GM23338 (cell line): ENCODE measurements around the gene DOK7. TPM values are rescaled to one million over a fixed set of nuclear protein-coding genes. Genes with fewer than 3 reads are reported as not detected.

ENCODE experiments used
- ATAC-seq: fragments of 200-7000 bp; cut with Tn5 transposase; 3 replicates; pipeline ENCODE4 v1.9.1; 2020
- DNase-seq: peaks from one replicate; pipeline ENCODE4 v3.0.0-alpha.2; 2015; ENCODE audit warnings: low spot score
- H2AFZ ChIP-seq: fragments of 200-600 bp; sonication (generic); 2 replicates; pipeline ENCODE4 v1.8.0; 2016; ENCODE audit warnings: antibody characterized with exemption, mild to moderate bottlenecking, moderate library complexity
- H3F3A ChIP-seq: fragments of 200-600 bp; sonication (generic); replicated peaks from 2 replicates; pipeline ENCODE4 v1.8.0; 2017; ENCODE audit warnings: antibody characterized with exemption, mixed run types, low read depth
- H3K27ac ChIP-seq: fragments of 200-600 bp; sonication (generic); 2 replicates; pipeline ENCODE4 v1.6.1; 2016; ENCODE audit warnings: low read depth
- H3K27me3 ChIP-seq: fragments of 200-600 bp; sonication (generic); 2 replicates; pipeline ENCODE4 v1.8.0; 2016; ENCODE audit warnings: mild to moderate bottlenecking, mixed run types, moderate library complexity; ENCODE audit not compliant: insufficient read depth
- H3K36me3 ChIP-seq: fragments of 200-600 bp; sonication (generic); 2 replicates; pipeline ENCODE4 v1.8.0; 2016; ENCODE audit warnings: mild to moderate bottlenecking; ENCODE audit not compliant: insufficient read depth
- H3K4me1 ChIP-seq: fragments of 200-600 bp; sonication (generic); 2 replicates; pipeline ENCODE4 v1.8.0; 2016; ENCODE audit warnings: mild to moderate bottlenecking, moderate library complexity; ENCODE audit not compliant: insufficient read depth
- H3K4me2 ChIP-seq: fragments of 200-600 bp; sonication (generic); 2 replicates; pipeline ENCODE4 v1.7.1; 2017; ENCODE audit warnings: mixed run types
- H3K4me3 ChIP-seq: fragments of 200-600 bp; sonication (generic); 2 replicates; pipeline ENCODE4 v1.6.1; 2016; ENCODE audit warnings: mixed run types
- H3K79me2 ChIP-seq: fragments of 200-600 bp; sonication (generic); replicated peaks from 2 replicates; pipeline ENCODE4 v1.8.0; 2017; ENCODE audit warnings: mild to moderate bottlenecking; ENCODE audit not compliant: insufficient read depth
- H3K9me2 ChIP-seq: fragments of 200-600 bp; sonication (generic); 2 replicates; pipeline ENCODE4 v1.8.0; 2017; ENCODE audit not compliant: insufficient read depth
- H4K20me1 ChIP-seq: fragments of 200-600 bp; sonication (generic); replicated peaks from 2 replicates; pipeline ENCODE4 v1.8.0; 2017; ENCODE audit warnings: mild to moderate bottlenecking; ENCODE audit not compliant: insufficient read depth
- H3K27ac Mint-ChIP-seq: 2 replicates; pipeline ENCODE4 v1.8.0; 2020; ENCODE audit warnings: inconsistent platforms, mild to moderate bottlenecking, moderate library complexity, mixed read lengths
- H3K27me3 Mint-ChIP-seq: 3 replicates; pipeline ENCODE4 v1.8.0; 2022; ENCODE audit warnings: low read depth, mild to moderate bottlenecking, moderate library complexity, mixed read lengths, inconsistent platforms; ENCODE audit not compliant: insufficient read depth, poor library complexity
- H3K36me3 Mint-ChIP-seq: 3 replicates; pipeline ENCODE4 v1.8.0; 2021; ENCODE audit warnings: low read depth, mild to moderate bottlenecking, inconsistent platforms, moderate library complexity, mixed read lengths
- H3K4me1 Mint-ChIP-seq: 3 replicates; pipeline ENCODE4 v1.8.0; 2020; ENCODE audit warnings: mild to moderate bottlenecking, inconsistent platforms, mixed read lengths
- H3K4me3 Mint-ChIP-seq: 3 replicates; pipeline ENCODE4 v1.8.0; 2021; ENCODE audit warnings: moderate library complexity, mild to moderate bottlenecking, inconsistent platforms, mixed read lengths
- H3K9me3 Mint-ChIP-seq: 3 replicates; pipeline ENCODE4 v1.8.0; 2020; ENCODE audit warnings: moderate library complexity, mild to moderate bottlenecking, inconsistent platforms, mixed read lengths
- CREB1 ChIP-seq: fragments of 250-450 bp; sonication (Bioruptor Pico); IDR thresholded peaks from 2 replicates; pipeline ENCODE4 v1.5.0; 2020; ENCODE audit warnings: low read depth, mild to moderate bottlenecking, moderate library complexity
- JUNB ChIP-seq: IDR thresholded peaks from one replicate; pipeline ENCODE4 v1.6.1; 2016; ENCODE audit warnings: antibody characterized with exemption; ENCODE audit not compliant: unreplicated experiment
- NANOG ChIP-seq: IDR thresholded peaks from 2 replicates; pipeline ENCODE4 v1.6.1; 2016; ENCODE audit warnings: antibody characterized with exemption, borderline replicate concordance
- POLR2AphosphoS5 ChIP-seq: IDR thresholded peaks from 2 replicates; pipeline ENCODE4 v1.6.1; 2016; ENCODE audit warnings: antibody characterized with exemption, low read depth
- ZNF114 ChIP-seq: fragments of 250-450 bp; sonication (Bioruptor Pico); IDR thresholded peaks from 2 replicates; pipeline ENCODE4 v1.5.0; 2020; ENCODE audit warnings: mild to moderate bottlenecking, moderate library complexity
- ZNF331 ChIP-seq: fragments of 250-450 bp; sonication (Bioruptor Pico); IDR thresholded peaks from 2 replicates; pipeline ENCODE4 v1.5.0; 2020; ENCODE audit warnings: low read depth, mild to moderate bottlenecking, moderate library complexity
- polyA plus RNA-seq: library from polyadenylated mRNA; unstranded; fragments of >200 nt; fragmentation: Nextera tagmentation; extraction: Ambion mirVana; gene quantifications from 2 replicates; pipeline ENCODE4 v1.2.1, GENCODE V29; 2016
- total RNA-seq: library from RNA; depleted of rRNA; stranded (reverse); fragments of >200 nt; shearing (Covaris generic); gene quantifications from 2 replicates; pipeline ENCODE4 v1.2.3, GENCODE V29; 2014
- TF ChIP-seq, protein P1 (sequence below): IDR thresholded peaks from one replicate; pipeline ENCODE4 v1.6.1; 2018; ENCODE audit warnings: antibody characterized with exemption; ENCODE audit not compliant: unreplicated experiment
- TF ChIP-seq, protein P2 (sequence below): fragments of 250-450 bp; sonication (Bioruptor Pico); IDR thresholded peaks from 2 replicates; pipeline ENCODE4 v1.5.0; 2020; ENCODE audit warnings: mild to moderate bottlenecking, moderate library complexity
- TF ChIP-seq, protein P3 (sequence below), 2 experiments: fragments of 200-600 bp in 1 of 2; sonication (generic) in 1 of 2; conservative IDR thresholded peaks; 2 replicates each; pipeline versions ENCODE4 v1.5.1 to v1.6.1; 2016 to 2017; ENCODE audit warnings: antibody characterized with exemption in 2 of 2, low read depth in 2 of 2, mild to moderate bottlenecking in 2 of 2, moderate library complexity in 1 of 2
- TF ChIP-seq, protein P4 (sequence below): IDR thresholded peaks from 2 replicates; pipeline ENCODE4 v1.6.1; 2016; ENCODE audit warnings: antibody characterized with exemption

DOK7 gene
- total and polyA plus RNA-seq, 2 experiments from 2014 or later: 0.34 to 0.52 TPM

DNA sequence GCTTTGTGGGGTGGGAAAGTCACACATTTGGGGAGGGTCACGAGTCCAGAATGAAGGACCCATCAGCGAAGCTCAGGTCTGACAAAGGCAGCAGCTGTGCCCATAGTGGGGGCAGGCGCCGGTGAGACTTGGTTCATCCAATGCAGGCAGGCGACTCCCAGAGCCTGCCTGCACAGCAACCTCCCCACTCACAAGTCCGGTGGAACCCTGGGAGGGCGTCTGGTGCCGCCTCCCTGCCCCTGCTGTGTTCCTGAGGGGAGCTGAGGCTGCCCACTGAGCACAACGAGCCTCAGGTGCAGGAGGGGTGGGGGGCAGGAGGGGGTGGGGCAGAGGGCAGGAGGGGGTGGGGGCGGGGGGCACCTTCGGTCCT lies 55.4 kb downstream of the DOK7 start:
- Mint-ChIP-seq H3K9me3 (no peaks in the 10 kb centered on the region), H3K27me3 (peaks cover 8% of the 10 kb centered on the region), H3K27ac (no peak overlapping the region), H3K4me1 (peaks cover 6% of the 10 kb centered on the region; the same call in 2 of the 3 replicates), H3K36me3 (peaks cover 59% of the 10 kb centered on the region), H3K4me3 (no peak overlapping the region)
- no peak overlapping the region for H3K4me3 ChIP-seq
- no peaks in the 10 kb centered on the region for H3K4me1 ChIP-seq
- no peaks in the 10 kb centered on the region for H3K79me2 ChIP-seq
- no peak overlapping the region for H3K27ac ChIP-seq
- peaks cover 5% of the 10 kb centered on the region; the same call in 1 of the 2 replicates for H4K20me1 ChIP-seq
- ATAC-seq: no peak
- no peak for DNase-seq
- H2AFZ ChIP-seq: no peak overlapping the region
- no peak for TF ChIP-seq POLR2AphosphoS5
- no peak for TF ChIP-seq ZNF114
- TF ChIP-seq, protein P1, sequence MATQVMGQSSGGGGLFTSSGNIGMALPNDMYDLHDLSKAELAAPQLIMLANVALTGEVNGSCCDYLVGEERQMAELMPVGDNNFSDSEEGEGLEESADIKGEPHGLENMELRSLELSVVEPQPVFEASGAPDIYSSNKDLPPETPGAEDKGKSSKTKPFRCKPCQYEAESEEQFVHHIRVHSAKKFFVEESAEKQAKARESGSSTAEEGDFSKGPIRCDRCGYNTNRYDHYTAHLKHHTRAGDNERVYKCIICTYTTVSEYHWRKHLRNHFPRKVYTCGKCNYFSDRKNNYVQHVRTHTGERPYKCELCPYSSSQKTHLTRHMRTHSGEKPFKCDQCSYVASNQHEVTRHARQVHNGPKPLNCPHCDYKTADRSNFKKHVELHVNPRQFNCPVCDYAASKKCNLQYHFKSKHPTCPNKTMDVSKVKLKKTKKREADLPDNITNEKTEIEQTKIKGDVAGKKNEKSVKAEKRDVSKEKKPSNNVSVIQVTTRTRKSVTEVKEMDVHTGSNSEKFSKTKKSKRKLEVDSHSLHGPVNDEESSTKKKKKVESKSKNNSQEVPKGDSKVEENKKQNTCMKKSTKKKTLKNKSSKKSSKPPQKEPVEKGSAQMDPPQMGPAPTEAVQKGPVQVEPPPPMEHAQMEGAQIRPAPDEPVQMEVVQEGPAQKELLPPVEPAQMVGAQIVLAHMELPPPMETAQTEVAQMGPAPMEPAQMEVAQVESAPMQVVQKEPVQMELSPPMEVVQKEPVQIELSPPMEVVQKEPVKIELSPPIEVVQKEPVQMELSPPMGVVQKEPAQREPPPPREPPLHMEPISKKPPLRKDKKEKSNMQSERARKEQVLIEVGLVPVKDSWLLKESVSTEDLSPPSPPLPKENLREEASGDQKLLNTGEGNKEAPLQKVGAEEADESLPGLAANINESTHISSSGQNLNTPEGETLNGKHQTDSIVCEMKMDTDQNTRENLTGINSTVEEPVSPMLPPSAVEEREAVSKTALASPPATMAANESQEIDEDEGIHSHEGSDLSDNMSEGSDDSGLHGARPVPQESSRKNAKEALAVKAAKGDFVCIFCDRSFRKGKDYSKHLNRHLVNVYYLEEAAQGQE: no peak
- TF ChIP-seq JUNB: no peak
- TF ChIP-seq, protein P2, sequence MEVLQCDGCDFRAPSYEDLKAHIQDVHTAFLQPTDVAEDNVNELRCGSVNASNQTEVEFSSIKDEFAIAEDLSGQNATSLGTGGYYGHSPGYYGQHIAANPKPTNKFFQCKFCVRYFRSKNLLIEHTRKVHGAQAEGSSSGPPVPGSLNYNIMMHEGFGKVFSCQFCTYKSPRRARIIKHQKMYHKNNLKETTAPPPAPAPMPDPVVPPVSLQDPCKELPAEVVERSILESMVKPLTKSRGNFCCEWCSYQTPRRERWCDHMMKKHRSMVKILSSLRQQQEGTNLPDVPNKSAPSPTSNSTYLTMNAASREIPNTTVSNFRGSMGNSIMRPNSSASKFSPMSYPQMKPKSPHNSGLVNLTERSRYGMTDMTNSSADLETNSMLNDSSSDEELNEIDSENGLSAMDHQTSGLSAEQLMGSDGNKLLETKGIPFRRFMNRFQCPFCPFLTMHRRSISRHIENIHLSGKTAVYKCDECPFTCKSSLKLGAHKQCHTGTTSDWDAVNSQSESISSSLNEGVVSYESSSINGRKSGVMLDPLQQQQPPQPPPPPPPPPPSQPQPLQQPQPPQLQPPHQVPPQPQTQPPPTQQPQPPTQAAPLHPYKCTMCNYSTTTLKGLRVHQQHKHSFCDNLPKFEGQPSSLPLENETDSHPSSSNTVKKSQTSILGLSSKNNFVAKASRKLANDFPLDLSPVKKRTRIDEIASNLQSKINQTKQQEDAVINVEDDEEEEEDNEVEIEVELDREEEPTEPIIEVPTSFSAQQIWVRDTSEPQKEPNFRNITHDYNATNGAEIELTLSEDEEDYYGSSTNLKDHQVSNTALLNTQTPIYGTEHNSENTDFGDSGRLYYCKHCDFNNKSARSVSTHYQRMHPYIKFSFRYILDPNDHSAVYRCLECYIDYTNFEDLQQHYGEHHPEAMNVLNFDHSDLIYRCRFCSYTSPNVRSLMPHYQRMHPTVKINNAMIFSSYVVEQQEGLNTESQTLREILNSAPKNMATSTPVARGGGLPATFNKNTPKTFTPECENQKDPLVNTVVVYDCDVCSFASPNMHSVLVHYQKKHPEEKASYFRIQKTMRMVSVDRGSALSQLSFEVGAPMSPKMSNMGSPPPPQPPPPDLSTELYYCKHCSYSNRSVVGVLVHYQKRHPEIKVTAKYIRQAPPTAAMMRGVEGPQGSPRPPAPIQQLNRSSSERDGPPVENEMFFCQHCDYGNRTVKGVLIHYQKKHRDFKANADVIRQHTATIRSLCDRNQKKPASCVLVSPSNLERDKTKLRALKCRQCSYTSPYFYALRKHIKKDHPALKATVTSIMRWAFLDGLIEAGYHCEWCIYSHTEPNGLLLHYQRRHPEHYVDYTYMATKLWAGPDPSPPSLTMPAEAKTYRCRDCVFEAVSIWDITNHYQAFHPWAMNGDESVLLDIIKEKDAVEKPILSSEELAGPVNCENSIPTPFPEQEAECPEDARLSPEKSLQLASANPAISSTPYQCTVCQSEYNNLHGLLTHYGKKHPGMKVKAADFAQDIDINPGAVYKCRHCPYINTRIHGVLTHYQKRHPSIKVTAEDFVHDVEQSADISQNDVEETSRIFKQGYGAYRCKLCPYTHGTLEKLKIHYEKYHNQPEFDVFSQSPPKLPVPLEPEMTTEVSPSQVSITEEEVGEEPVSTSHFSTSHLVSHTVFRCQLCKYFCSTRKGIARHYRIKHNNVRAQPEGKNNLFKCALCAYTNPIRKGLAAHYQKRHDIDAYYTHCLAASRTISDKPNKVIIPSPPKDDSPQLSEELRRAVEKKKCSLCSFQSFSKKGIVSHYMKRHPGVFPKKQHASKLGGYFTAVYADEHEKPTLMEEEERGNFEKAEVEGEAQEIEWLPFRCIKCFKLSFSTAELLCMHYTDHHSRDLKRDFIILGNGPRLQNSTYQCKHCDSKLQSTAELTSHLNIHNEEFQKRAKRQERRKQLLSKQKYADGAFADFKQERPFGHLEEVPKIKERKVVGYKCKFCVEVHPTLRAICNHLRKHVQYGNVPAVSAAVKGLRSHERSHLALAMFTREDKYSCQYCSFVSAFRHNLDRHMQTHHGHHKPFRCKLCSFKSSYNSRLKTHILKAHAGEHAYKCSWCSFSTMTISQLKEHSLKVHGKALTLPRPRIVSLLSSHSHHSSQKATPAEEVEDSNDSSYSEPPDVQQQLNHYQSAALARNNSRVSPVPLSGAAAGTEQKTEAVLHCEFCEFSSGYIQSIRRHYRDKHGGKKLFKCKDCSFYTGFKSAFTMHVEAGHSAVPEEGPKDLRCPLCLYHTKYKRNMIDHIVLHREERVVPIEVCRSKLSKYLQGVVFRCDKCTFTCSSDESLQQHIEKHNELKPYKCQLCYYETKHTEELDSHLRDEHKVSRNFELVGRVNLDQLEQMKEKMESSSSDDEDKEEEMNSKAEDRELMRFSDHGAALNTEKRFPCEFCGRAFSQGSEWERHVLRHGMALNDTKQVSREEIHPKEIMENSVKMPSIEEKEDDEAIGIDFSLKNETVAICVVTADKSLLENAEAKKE (CRISPR knock-in tag): no peak
- TF ChIP-seq, protein P3, sequence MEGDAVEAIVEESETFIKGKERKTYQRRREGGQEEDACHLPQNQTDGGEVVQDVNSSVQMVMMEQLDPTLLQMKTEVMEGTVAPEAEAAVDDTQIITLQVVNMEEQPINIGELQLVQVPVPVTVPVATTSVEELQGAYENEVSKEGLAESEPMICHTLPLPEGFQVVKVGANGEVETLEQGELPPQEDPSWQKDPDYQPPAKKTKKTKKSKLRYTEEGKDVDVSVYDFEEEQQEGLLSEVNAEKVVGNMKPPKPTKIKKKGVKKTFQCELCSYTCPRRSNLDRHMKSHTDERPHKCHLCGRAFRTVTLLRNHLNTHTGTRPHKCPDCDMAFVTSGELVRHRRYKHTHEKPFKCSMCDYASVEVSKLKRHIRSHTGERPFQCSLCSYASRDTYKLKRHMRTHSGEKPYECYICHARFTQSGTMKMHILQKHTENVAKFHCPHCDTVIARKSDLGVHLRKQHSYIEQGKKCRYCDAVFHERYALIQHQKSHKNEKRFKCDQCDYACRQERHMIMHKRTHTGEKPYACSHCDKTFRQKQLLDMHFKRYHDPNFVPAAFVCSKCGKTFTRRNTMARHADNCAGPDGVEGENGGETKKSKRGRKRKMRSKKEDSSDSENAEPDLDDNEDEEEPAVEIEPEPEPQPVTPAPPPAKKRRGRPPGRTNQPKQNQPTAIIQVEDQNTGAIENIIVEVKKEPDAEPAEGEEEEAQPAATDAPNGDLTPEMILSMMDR (conservative IDR thresholded peaks at IDR 0.05; ENCODE audit: low read depth in 2 of 2): no peak
- TF ChIP-seq ZNF331 (CRISPR knock-in tag): no peak
- no peak for TF ChIP-seq NANOG
- no peak for TF ChIP-seq CREB1
- TF ChIP-seq, protein P4, sequence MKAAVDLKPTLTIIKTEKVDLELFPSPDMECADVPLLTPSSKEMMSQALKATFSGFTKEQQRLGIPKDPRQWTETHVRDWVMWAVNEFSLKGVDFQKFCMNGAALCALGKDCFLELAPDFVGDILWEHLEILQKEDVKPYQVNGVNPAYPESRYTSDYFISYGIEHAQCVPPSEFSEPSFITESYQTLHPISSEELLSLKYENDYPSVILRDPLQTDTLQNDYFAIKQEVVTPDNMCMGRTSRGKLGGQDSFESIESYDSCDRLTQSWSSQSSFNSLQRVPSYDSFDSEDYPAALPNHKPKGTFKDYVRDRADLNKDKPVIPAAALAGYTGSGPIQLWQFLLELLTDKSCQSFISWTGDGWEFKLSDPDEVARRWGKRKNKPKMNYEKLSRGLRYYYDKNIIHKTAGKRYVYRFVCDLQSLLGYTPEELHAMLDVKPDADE: no peak
- peaks cover 9% of the 10 kb centered on the region; the same call in 1 of the 2 replicates for H3K36me3 ChIP-seq
- no peaks in the 10 kb centered on the region for H3F3A ChIP-seq
- no peaks in the 10 kb centered on the region for H3K27me3 ChIP-seq
- H3K9me2 ChIP-seq: no peaks in the 10 kb centered on the region
- H3K4me2 ChIP-seq: no peak overlapping the region
